ENCODE measurements around the gene CDC6.

The CDC6 gene

GRCh38 chr17:40312893-40313667, 25.4 kb downstream of the CDC6 start:
- no peak overlapping the region for H3K9ac ChIP-seq (ENCODE audit: low read depth, low read length)
- peaks cover 22% of the 10 kb centered on the region for H3K27me3 ChIP-seq (ENCODE audit: control insufficient read depth, insufficient read depth, low read length)
- H3K27ac ChIP-seq (ENCODE audit: low read depth, low read length): no peak overlapping the region
- no peaks in the 10 kb centered on the region for H3K9me3 ChIP-seq (ENCODE audit: control insufficient read depth, insufficient read depth, low read length)
- peaks cover 42% of the 10 kb centered on the region for H3K4me1 ChIP-seq (ENCODE audit: control insufficient read depth, insufficient read depth, low read length)
- no peak overlapping the region for H3K4me3 ChIP-seq (ENCODE audit: low read depth, low read length)
- no peaks in the 10 kb centered on the region for H3K36me3 ChIP-seq (ENCODE audit: control insufficient read depth, insufficient read depth, low read length)

- Histone ChIP-seq H3K4me3 (ENCODE audit: low read depth, low read length) (no peak overlapping the region), H3K4me1 (ENCODE audit: control insufficient read depth, insufficient read depth, low read length) (peaks cover 40% of the 10 kb centered on the region), H3K27me3 (ENCODE audit: control insufficient read depth, insufficient read depth, low read length) (peaks cover 30% of the 10 kb centered on the region), H3K36me3 (ENCODE audit: control insufficient read depth, insufficient read depth, low read length) (no peaks in the 10 kb centered on the region), H3K9ac (ENCODE audit: low read depth, low read length) (no peak overlapping the region), H3K9me3 (ENCODE audit: control insufficient read depth, insufficient read depth, low read length) (no peaks in the 10 kb centered on the region), H3K27ac (ENCODE audit: low read depth, low read length) (no peak overlapping the region)
These were observed 26.2 kb downstream of the CDC6 start for GRCh38 chr17:40313668-40314583.

GRCh38 chr17:40314584-40314956, 26.9 kb downstream of the CDC6 start:
- H3K27me3 ChIP-seq (ENCODE audit: control insufficient read depth, insufficient read depth, low read length): peaks cover 33% of the 10 kb centered on the region
- H3K4me1 ChIP-seq (ENCODE audit: control insufficient read depth, insufficient read depth, low read length): peaks cover 40% of the 10 kb centered on the region
- H3K9me3 ChIP-seq (ENCODE audit: control insufficient read depth, insufficient read depth, low read length): no peaks in the 10 kb centered on the region
- no peaks in the 10 kb centered on the region for H3K36me3 ChIP-seq (ENCODE audit: control insufficient read depth, insufficient read depth, low read length)
- no peak overlapping the region for H3K9ac ChIP-seq (ENCODE audit: low read depth, low read length)
- no peak overlapping the region for H3K27ac ChIP-seq (ENCODE audit: low read depth, low read length)
- no peak overlapping the region for H3K4me3 ChIP-seq (ENCODE audit: low read depth, low read length)

GRCh38 chr17:40315206-40315605, 27.5 kb downstream of the CDC6 start:
- peaks cover 34% of the 10 kb centered on the region for H3K4me1 ChIP-seq (ENCODE audit: control insufficient read depth, insufficient read depth, low read length)
- H3K27ac ChIP-seq (ENCODE audit: low read depth, low read length): no peak overlapping the region
- no peaks in the 10 kb centered on the region for H3K9me3 ChIP-seq (ENCODE audit: control insufficient read depth, insufficient read depth, low read length)
- no peak overlapping the region for H3K9ac ChIP-seq (ENCODE audit: low read depth, low read length)
- H3K27me3 ChIP-seq (ENCODE audit: control insufficient read depth, insufficient read depth, low read length): peaks cover 33% of the 10 kb centered on the region
- H3K4me3 ChIP-seq (ENCODE audit: low read depth, low read length): no peak overlapping the region
- H3K36me3 ChIP-seq (ENCODE audit: control insufficient read depth, insufficient read depth, low read length): no peaks in the 10 kb centered on the region

- H3K4me3 ChIP-seq (ENCODE audit: low read depth, low read length): peak overlapping the region; percentile 73
- H3K9ac ChIP-seq (ENCODE audit: low read depth, low read length): no peak overlapping the region
- peaks cover 34% of the 10 kb centered on the region for H3K4me1 ChIP-seq (ENCODE audit: control insufficient read depth, insufficient read depth, low read length)
- no peaks in the 10 kb centered on the region for H3K9me3 ChIP-seq (ENCODE audit: control insufficient read depth, insufficient read depth, low read length)
- H3K27me3 ChIP-seq (ENCODE audit: control insufficient read depth, insufficient read depth, low read length): peaks cover 33% of the 10 kb centered on the region
- H3K27ac ChIP-seq (ENCODE audit: low read depth, low read length): no peak overlapping the region
- H3K36me3 ChIP-seq (ENCODE audit: control insufficient read depth, insufficient read depth, low read length): no peaks in the 10 kb centered on the region
These were observed 28.2 kb downstream of the CDC6 start for GRCh38 chr17:40315678-40316570.

GRCh38 chr17:40316571-40317344, 29.1 kb downstream of the CDC6 start:
- Histone ChIP-seq H3K27ac (ENCODE audit: low read depth, low read length) (peak overlapping the region; percentile 26), H3K36me3 (ENCODE audit: control insufficient read depth, insufficient read depth, low read length) (no peaks in the 10 kb centered on the region), H3K4me1 (ENCODE audit: control insufficient read depth, insufficient read depth, low read length) (peaks cover 42% of the 10 kb centered on the region), H3K4me3 (ENCODE audit: low read depth, low read length) (peak overlapping the region; percentile 73), H3K9ac (ENCODE audit: low read depth, low read length) (no peak overlapping the region), H3K9me3 (ENCODE audit: control insufficient read depth, insufficient read depth, low read length) (no peaks in the 10 kb centered on the region), H3K27me3 (ENCODE audit: control insufficient read depth, insufficient read depth, low read length) (peaks cover 33% of the 10 kb centered on the region)

- no peak overlapping the region for H3K27ac ChIP-seq (ENCODE audit: low read depth, low read length)
- H3K27me3 ChIP-seq (ENCODE audit: control insufficient read depth, insufficient read depth, low read length): peaks cover 33% of the 10 kb centered on the region
- no peaks in the 10 kb centered on the region for H3K9me3 ChIP-seq (ENCODE audit: control insufficient read depth, insufficient read depth, low read length)
- no peak overlapping the region for H3K9ac ChIP-seq (ENCODE audit: low read depth, low read length)
- H3K4me1 ChIP-seq (ENCODE audit: control insufficient read depth, insufficient read depth, low read length): peaks cover 44% of the 10 kb centered on the region
- no peaks in the 10 kb centered on the region for H3K36me3 ChIP-seq (ENCODE audit: control insufficient read depth, insufficient read depth, low read length)
- H3K4me3 ChIP-seq (ENCODE audit: low read depth, low read length): peak overlapping the region; percentile 73
These were observed 29.7 kb downstream of the CDC6 start for GRCh38 chr17:40317345-40317873.

GRCh38 chr17:40317880-40318829, 30.5 kb downstream of the CDC6 start:
- Histone ChIP-seq H3K4me1 (ENCODE audit: control insufficient read depth, insufficient read depth, low read length) (peaks cover 52% of the 10 kb centered on the region), H3K36me3 (ENCODE audit: control insufficient read depth, insufficient read depth, low read length) (no peaks in the 10 kb centered on the region), H3K4me3 (ENCODE audit: low read depth, low read length) (peak overlapping the region; percentile 73), H3K9ac (ENCODE audit: low read depth, low read length) (peak overlapping the region; percentile 12; the same call in 1 of the 2 replicates), H3K27ac (ENCODE audit: low read depth, low read length) (peak overlapping the region; percentile 24), H3K9me3 (ENCODE audit: control insufficient read depth, insufficient read depth, low read length) (no peaks in the 10 kb centered on the region), H3K27me3 (ENCODE audit: control insufficient read depth, insufficient read depth, low read length) (peaks cover 33% of the 10 kb centered on the region)

GRCh38 chr17:40318830-40319391, 31.2 kb downstream of the CDC6 start:
- Histone ChIP-seq H3K36me3 (ENCODE audit: control insufficient read depth, insufficient read depth, low read length) (no peaks in the 10 kb centered on the region), H3K27me3 (ENCODE audit: control insufficient read depth, insufficient read depth, low read length) (peaks cover 33% of the 10 kb centered on the region), H3K9me3 (ENCODE audit: control insufficient read depth, insufficient read depth, low read length) (no peaks in the 10 kb centered on the region), H3K4me3 (ENCODE audit: low read depth, low read length) (peak overlapping the region; percentile 73), H3K4me1 (ENCODE audit: control insufficient read depth, insufficient read depth, low read length) (peaks cover 46% of the 10 kb centered on the region), H3K27ac (ENCODE audit: low read depth, low read length) (no peak overlapping the region), H3K9ac (ENCODE audit: low read depth, low read length) (no peak overlapping the region)
